Neural progenitor cell (in vitro differentiated cells): Measurements from ENCODE around the gene CELA3A.
"Not testable (repeated sequence)": the region's sequence is repeated elsewhere in the genome, so short reads cannot be mapped to it uniquely, and the experiment has no call there.

Experiments
- CTCF ChIP-seq: fragments of 200-600 bp; sonication (generic); IDR thresholded peaks from 2 replicates; pipeline ENCODE4 v1.5.1; 2017; ENCODE audit warnings: antibody characterized with exemption, mild to moderate bottlenecking
- EZH2phosphoT487 ChIP-seq: fragments of 200-600 bp; sonication (generic); IDR thresholded peaks from 2 replicates; pipeline ENCODE4 v1.6.1; 2017; ENCODE audit warnings: antibody characterized with exemption

- not testable (repeated sequence) for TF ChIP-seq CTCF, EZH2phosphoT487
These were observed 15.6 kb upstream of the CELA3A start for GRCh38 chr1:21985893-21986292.
